DND-41 (cell line): ENCODE data around the gene KNG1.

Source experiments
- ATAC-seq: fragments of 200-7000 bp; cut with Tn5 transposase; 3 replicates; pipeline ENCODE4 v1.9.1; 2021; ENCODE audit warnings: low read depth; ENCODE audit not compliant: insufficient read depth
- DNase-seq: peaks from one replicate; pipeline ENCODE4 v3.0.0-alpha.2; 2020
- H2AFZ ChIP-seq: 2 replicates; pipeline ENCODE4 v1.6.0; 2012; ENCODE audit warnings: low read depth, low read length
- H3K27ac ChIP-seq: 2 replicates; pipeline ENCODE4 v1.5.1; 2012; ENCODE audit warnings: low read length, inconsistent platforms
- H3K27me3 ChIP-seq: fragments of 200-600 bp; sonication (generic); 2 replicates; pipeline ENCODE4 v1.6.0; 2012; ENCODE audit warnings: low read length, mild to moderate bottlenecking, inconsistent platforms; ENCODE audit not compliant: insufficient read depth, poor library complexity
- H3K36me3 ChIP-seq: 2 replicates; pipeline ENCODE4 v1.5.1; 2012; ENCODE audit warnings: low read length, inconsistent platforms; ENCODE audit not compliant: insufficient read depth
- H3K4me1 ChIP-seq: 2 replicates; pipeline ENCODE4 v1.5.1; 2012; ENCODE audit warnings: mild to moderate bottlenecking, low read length; ENCODE audit not compliant: insufficient read depth
- H3K4me2 ChIP-seq: 2 replicates; pipeline ENCODE4 v1.6.0; 2012; ENCODE audit warnings: mild to moderate bottlenecking, moderate library complexity, low read length, inconsistent platforms; ENCODE audit not compliant: insufficient read depth
- H3K4me3 ChIP-seq, 2 experiments: fragments of 200-600 bp in 1 of 2; shearing (Covaris generic) in 1 of 2; 2 replicates each; pipeline ENCODE4 v1.5.1; 2012 to 2016; ENCODE audit warnings: inconsistent platforms in 2 of 2, low read length in 2 of 2, mild to moderate bottlenecking in 2 of 2, low read depth in 1 of 2, moderate library complexity in 1 of 2
- H3K79me2 ChIP-seq: 2 replicates; pipeline ENCODE4 v1.6.0; 2012; ENCODE audit warnings: low read length, inconsistent platforms; ENCODE audit not compliant: insufficient read depth
- H3K9ac ChIP-seq: 2 replicates; pipeline ENCODE4 v1.6.0; 2012; ENCODE audit warnings: low read depth, mild to moderate bottlenecking, inconsistent platforms, low read length, moderate library complexity
- H3K9me3 ChIP-seq: 2 replicates; pipeline ENCODE4 v1.5.1; 2012; ENCODE audit warnings: low read length, moderate library complexity, mild to moderate bottlenecking, inconsistent platforms; ENCODE audit not compliant: insufficient read depth, severe bottlenecking
- H4K20me1 ChIP-seq: 2 replicates; pipeline ENCODE4 v1.6.0; 2012; ENCODE audit warnings: low read length; ENCODE audit not compliant: insufficient read depth
- EZH2 ChIP-seq: IDR thresholded peaks from 3 replicates; pipeline ENCODE4 v1.6.1; 2012; ENCODE audit warnings: borderline replicate concordance, low read depth, mild to moderate bottlenecking, moderate library complexity, low read length, inconsistent platforms; ENCODE audit not compliant: severe bottlenecking
- TF ChIP-seq, protein P1 (sequence below): IDR thresholded peaks from 2 replicates; pipeline ENCODE4 v1.5.1; 2012; ENCODE audit warnings: borderline replicate concordance, low read length, moderate library complexity, mild to moderate bottlenecking; ENCODE audit not compliant: poor library complexity, severe bottlenecking; ENCODE audit errors: extremely low read depth

Gene KNG1

DNA sequence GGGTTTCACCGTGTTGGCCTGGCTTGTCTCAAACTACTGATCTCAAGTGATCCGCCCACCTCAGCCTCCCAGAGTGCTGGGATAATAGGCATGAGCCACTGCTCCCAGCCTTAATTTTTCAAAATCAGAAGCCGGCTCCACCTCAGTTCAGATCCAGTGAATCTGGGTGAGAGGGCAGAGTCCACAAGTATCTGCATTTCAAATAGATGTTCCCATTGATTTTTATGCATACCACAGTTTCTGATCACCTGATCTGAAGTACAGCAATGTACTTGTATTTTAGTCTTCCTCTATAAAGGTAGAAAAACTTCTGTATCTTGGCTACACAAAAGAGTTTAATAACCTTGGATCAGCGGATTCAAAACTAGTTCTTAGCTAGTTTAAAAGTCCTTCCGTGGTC is 62.0 kb downstream of the KNG1 start:
- Histone ChIP-seq H2AFZ (no peak overlapping the region), H3K4me1 (peaks cover 6% of the 10 kb centered on the region), H3K36me3 (peaks cover 8% of the 10 kb centered on the region), H3K4me3 (no peak overlapping the region), H3K27me3 (no peaks in the 10 kb centered on the region), H3K4me2 (no peak overlapping the region), H4K20me1 (peaks cover 7% of the 10 kb centered on the region), H3K27ac (no peak overlapping the region), H3K9me3 (no peaks in the 10 kb centered on the region), H3K9ac (no peak overlapping the region), H3K79me2 (peaks cover 14% of the 10 kb centered on the region)
- TF ChIP-seq EZH2, result no peak
- TF ChIP-seq, protein P1, sequence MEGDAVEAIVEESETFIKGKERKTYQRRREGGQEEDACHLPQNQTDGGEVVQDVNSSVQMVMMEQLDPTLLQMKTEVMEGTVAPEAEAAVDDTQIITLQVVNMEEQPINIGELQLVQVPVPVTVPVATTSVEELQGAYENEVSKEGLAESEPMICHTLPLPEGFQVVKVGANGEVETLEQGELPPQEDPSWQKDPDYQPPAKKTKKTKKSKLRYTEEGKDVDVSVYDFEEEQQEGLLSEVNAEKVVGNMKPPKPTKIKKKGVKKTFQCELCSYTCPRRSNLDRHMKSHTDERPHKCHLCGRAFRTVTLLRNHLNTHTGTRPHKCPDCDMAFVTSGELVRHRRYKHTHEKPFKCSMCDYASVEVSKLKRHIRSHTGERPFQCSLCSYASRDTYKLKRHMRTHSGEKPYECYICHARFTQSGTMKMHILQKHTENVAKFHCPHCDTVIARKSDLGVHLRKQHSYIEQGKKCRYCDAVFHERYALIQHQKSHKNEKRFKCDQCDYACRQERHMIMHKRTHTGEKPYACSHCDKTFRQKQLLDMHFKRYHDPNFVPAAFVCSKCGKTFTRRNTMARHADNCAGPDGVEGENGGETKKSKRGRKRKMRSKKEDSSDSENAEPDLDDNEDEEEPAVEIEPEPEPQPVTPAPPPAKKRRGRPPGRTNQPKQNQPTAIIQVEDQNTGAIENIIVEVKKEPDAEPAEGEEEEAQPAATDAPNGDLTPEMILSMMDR, result no peak
- ATAC-seq (no peak), DNase-seq (no peak)

DNA sequence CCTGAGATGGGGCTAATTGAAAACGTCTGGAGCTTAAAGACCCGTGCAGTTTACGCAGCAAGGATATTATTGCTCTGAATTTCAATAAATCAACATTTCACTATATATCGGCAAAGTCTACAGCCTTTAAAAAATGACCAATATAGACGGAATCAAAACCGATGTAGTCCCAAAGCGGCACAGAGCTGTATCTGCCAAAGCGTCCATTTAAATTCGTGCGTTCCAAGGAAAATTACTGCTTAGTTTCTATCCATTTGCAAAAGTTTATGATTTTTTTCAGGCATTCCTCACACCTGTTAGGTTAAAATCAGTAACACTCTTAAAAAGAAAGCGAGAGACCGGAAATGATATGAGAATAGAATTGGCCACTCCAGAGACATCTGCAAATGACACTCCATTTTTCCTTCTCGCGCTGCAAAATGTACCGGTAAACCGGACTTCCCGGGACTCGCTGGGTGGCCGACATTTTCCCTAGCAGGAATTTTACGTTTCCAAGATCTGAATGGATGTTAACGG is 65.4 kb downstream of the KNG1 start:
- ATAC-seq, result 0 out of 3 replicates have a peak, but pooled peaks have one; percentile 15
- peak overlapping the region; percentile 78 for H3K4me2 ChIP-seq
- DNase-seq, result no peak
- H3K4me3 ChIP-seq, result peak overlapping the region; percentile 57 to 78
- peak overlapping the region; percentile 97 for H3K9ac ChIP-seq
- peaks cover 41% of the 10 kb centered on the region for H4K20me1 ChIP-seq
- peaks cover 36% of the 10 kb centered on the region for H3K4me1 ChIP-seq
- H3K27me3 ChIP-seq, result no peaks in the 10 kb centered on the region
- H3K9me3 ChIP-seq, result no peaks in the 10 kb centered on the region
- H2AFZ ChIP-seq, result peak overlapping the region; percentile 94
- H3K36me3 ChIP-seq, result peaks cover 42% of the 10 kb centered on the region
- TF ChIP-seq EZH2, result no peak
- TF ChIP-seq, protein P1, result no peak
- peak overlapping the region; percentile 100 for H3K27ac ChIP-seq
- H3K79me2 ChIP-seq, result peaks cover 48% of the 10 kb centered on the region

DNA sequence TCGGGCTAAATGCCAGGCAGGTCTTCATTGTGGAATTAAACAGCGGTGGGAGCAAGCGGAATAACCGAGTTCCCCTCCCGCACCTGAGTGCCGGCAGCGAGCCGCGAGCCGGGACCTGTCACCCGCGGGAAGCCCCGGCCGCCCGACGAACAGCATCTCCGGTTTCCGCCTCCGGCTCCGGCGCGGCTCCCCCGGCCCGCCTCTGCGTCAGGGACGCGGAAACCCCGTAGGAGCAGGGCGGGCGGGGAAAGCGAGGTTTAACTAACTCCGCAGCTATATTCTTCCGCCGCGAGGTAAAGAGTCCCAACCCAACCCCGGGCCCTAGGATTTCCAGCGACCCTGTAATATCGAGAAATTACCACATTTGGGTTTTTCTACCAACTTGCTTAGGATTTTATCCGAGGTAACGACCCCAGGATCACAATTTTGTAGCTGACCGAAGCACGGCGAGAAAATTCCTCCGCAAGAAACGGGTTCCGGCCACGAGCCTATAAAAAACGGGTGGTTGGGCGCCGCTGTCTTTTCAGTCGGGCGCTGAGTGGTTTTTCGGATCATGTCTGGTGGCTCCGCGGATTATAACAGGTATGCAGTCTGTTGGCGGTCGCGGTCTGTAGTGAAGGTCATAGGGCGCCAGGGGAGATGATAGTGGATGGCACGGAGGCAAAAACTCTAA is 66.0 kb downstream of the KNG1 start, which contains the start of gene EIF4A2:
Gene EIF4A2 (plus strand): TSS at position 520 of the 673 bp plus-strand sequence. CDS start 34 bp downstream, at position 554.
- DNase-seq (peak; percentile 87), ATAC-seq (peak; percentile 69)
- peak within 1 kb of the TSS; percentile 97 for H3K9ac ChIP-seq
- peak within 1 kb of the TSS; percentile 57 to 78 for H3K4me3 ChIP-seq
- peaks cover 48% of the 10 kb centered on the region for H3K36me3 ChIP-seq
- peak within 1 kb of the TSS; percentile 94 for H2AFZ ChIP-seq
- peaks cover 47% of the 10 kb centered on the region for H4K20me1 ChIP-seq
- no peaks in the 10 kb centered on the region for H3K27me3 ChIP-seq
- no peak for TF ChIP-seq EZH2
- TF ChIP-seq, protein P1, result peak; percentile 3
- peaks cover 42% of the 10 kb centered on the region for H3K4me1 ChIP-seq
- H3K9me3 ChIP-seq, result no peaks in the 10 kb centered on the region
- peaks cover 54% of the 10 kb centered on the region for H3K79me2 ChIP-seq
- peak within 1 kb of the TSS; percentile 100 for H3K27ac ChIP-seq
- peak within 1 kb of the TSS; percentile 78 for H3K4me2 ChIP-seq
